T-helper 2 cell treated with Interferon-gamma antibody and Interleukin-4, amounts not matched to agents 100 ng/mL and 5 ng/mL, for 36 hours (primary cell): ENCODE measurements around the gene CHRNA9. TPM values are rescaled to one million over a fixed set of nuclear protein-coding genes. Genes with fewer than 3 reads are reported as not detected.

Experiments
- intact Hi-C: fragments of 100-400 bp; cut with micrococcal nuclease; formaldehyde crosslinking; loops from one replicate; pipeline ENCODE4 v1.15.1; 2023
- total RNA-seq: library from RNA; stranded (reverse); gene quantifications from 2 replicates; pipeline ENCODE4 v1.2.3, GENCODE V29; 2022

Gene CHRNA9
- total RNA-seq, 1 donor from 2014 or later: 0.39 TPM

- intact Hi-C loops: loop anchor here (2.0 to 10.0 kb wide), 3 partner anchors 69 to 943 kb away; partner anchors contain the start of genes RFC1 and UBE2K
Measured at GRCh38 chr4:40307627-40308497, 27.3 kb upstream of the CHRNA9 start.

- intact Hi-C loops: loop anchor here (1.0 to 10.0 kb wide), 10 partner anchors 9 to 944 kb away; partner anchors contain the start of genes N4BP2, RFC1 and UBE2K
Measured at GRCh38 chr4:40308528-40309122, 26.5 kb upstream of the CHRNA9 start.

GRCh38 chr4:40309250-40309774 lies 25.8 kb upstream of the CHRNA9 start:
- intact Hi-C loops: loop anchor here (1.0 to 10.0 kb wide), 10 partner anchors 8 to 945 kb away; partner anchors contain the start of genes N4BP2, RFC1 and UBE2K

- intact Hi-C loops: loop anchor here (10.0 kb wide), 1 partner anchor 315 kb away; the partner anchor contains the start of gene RBM47
Measured at GRCh38 chr4:40310225-40310624, 24.9 kb upstream of the CHRNA9 start.

- intact Hi-C loops: loop anchor here (10.0 kb wide), 1 partner anchor 313 kb away; the partner anchor contains the start of gene RBM47
Measured at GRCh38 chr4:40311811-40312346, 23.3 kb upstream of the CHRNA9 start.

- intact Hi-C loops: loop anchor here (5.0 to 10.0 kb wide), 2 partner anchors 310 to 338 kb away; partner anchors contain the start of genes PDS5A and RBM47
Measured at GRCh38 chr4:40314951-40315350, 20.2 kb upstream of the CHRNA9 start.

GRCh38 chr4:40316333-40316781 lies 18.8 kb upstream of the CHRNA9 start:
- intact Hi-C loops: loop anchor here (1.0 to 10.0 kb wide), 5 partner anchors 32 to 339 kb away; partner anchors contain the start of genes PDS5A and RBM47

- intact Hi-C loops: loop anchor here (1.0 to 10.0 kb wide), 7 partner anchors 8 to 340 kb away; partner anchors contain the start of genes PDS5A and RBM47
Measured at GRCh38 chr4:40316782-40317635, 18.1 kb upstream of the CHRNA9 start.

- intact Hi-C loops: loop anchor here (1.0 to 10.0 kb wide), 6 partner anchors 7 to 341 kb away; partner anchors contain the start of genes PDS5A and RBM47
Measured at GRCh38 chr4:40317916-40318658, 17.0 kb upstream of the CHRNA9 start.

GRCh38 chr4:40321574-40322275 lies 13.4 kb upstream of the CHRNA9 start:
- intact Hi-C loops: no loop called here

GRCh38 chr4:40322811-40323210 lies 12.3 kb upstream of the CHRNA9 start:
- intact Hi-C loops: no loop called here

GRCh38 chr4:40323866-40324265 lies 11.3 kb upstream of the CHRNA9 start:
- intact Hi-C loops: no loop called here

GRCh38 chr4:40325406-40326019 lies 9.6 kb upstream of the CHRNA9 start:
- intact Hi-C loops: loop anchor here (1.0 kb wide), 5 partner anchors 8 to 392 kb away; partner anchors contain the start of gene N4BP2

GRCh38 chr4:40327340-40327739 lies 7.8 kb upstream of the CHRNA9 start:
- intact Hi-C loops: no loop called here

GRCh38 chr4:40328383-40328782 lies 6.8 kb upstream of the CHRNA9 start:
- intact Hi-C loops: no loop called here

GRCh38 chr4:40329805-40330204 lies 5.3 kb upstream of the CHRNA9 start:
- intact Hi-C loops: no loop called here

- intact Hi-C loops: no loop called here
Measured at GRCh38 chr4:40330536-40330935, 4.6 kb upstream of the CHRNA9 start.

GRCh38 chr4:40331101-40331745 lies 3.9 kb upstream of the CHRNA9 start:
- intact Hi-C loops: no loop called here
